Measurements from ENCODE around the gene RREB1. TPM values are rescaled to one million over a fixed set of nuclear protein-coding genes. Genes with fewer than 3 reads are reported as not detected.

Gene RREB1
- polyA plus RNA-seq, 1 donor from 2014 or later: not detected

- no peak overlapping the region for H3K4me2 ChIP-seq (ENCODE audit: low read length)
- H4K20me1 ChIP-seq (ENCODE audit: insufficient read depth): no peaks in the 10 kb centered on the region
- no peaks in the 10 kb centered on the region for H3K27me3 ChIP-seq (ENCODE audit: insufficient read depth, low read depth, low read length)
- no peak overlapping the region for H3K9ac ChIP-seq (ENCODE audit: low read length)
- no peaks in the 10 kb centered on the region for H3K79me2 ChIP-seq (replicated peaks; ENCODE audit: insufficient read depth, low read length)
- no peak overlapping the region for H3K4me3 ChIP-seq (ENCODE audit: low read length)
- no peaks in the 10 kb centered on the region for H3K36me3 ChIP-seq (ENCODE audit: insufficient read depth, low read length)
- no peaks in the 10 kb centered on the region for H3K9me3 ChIP-seq (ENCODE audit: low read length)
- H3K9me2 ChIP-seq (ENCODE audit: insufficient read depth, low read length): no peaks in the 10 kb centered on the region
- no peak for TF ChIP-seq POLR2AphosphoS5 (IDR thresholded peaks at IDR 0.05)
- no peak for TF ChIP-seq REST (IDR thresholded peaks at IDR 0.05; ENCODE audit: borderline replicate concordance)
- TF ChIP-seq TAF1 (IDR thresholded peaks at IDR 0.05; ENCODE audit: low read depth): no peak
- TF ChIP-seq EZH2 (IDR thresholded peaks at IDR 0.05; ENCODE audit: borderline replicate concordance, insufficient read depth, low read length, poor library complexity, severe bottlenecking): no peak
- TF ChIP-seq MXI1 (conservative IDR thresholded peaks at IDR 0.05; ENCODE audit: poor library complexity, severe bottlenecking): no peak
- no peak for TF ChIP-seq CTCF (IDR thresholded peaks at IDR 0.05; ENCODE audit: poor library complexity, severe bottlenecking)
- no peak for TF ChIP-seq SMC3 (conservative IDR thresholded peaks at IDR 0.05; ENCODE audit: poor library complexity)
- TF ChIP-seq RAD21 (conservative IDR thresholded peaks at IDR 0.05): no peak
- no peak for TF ChIP-seq EP300 (conservative IDR thresholded peaks at IDR 0.05; ENCODE audit: poor library complexity, severe bottlenecking)
- no peaks in the 10 kb centered on the region for H3F3A ChIP-seq (ENCODE audit: insufficient read depth, low read length, poor library complexity, severe bottlenecking)
- H2AFZ ChIP-seq (ENCODE audit: low read depth, low read length): no peak overlapping the region
- no peak overlapping the region for H3K27ac ChIP-seq (ENCODE audit: low read length)
These were observed 68.4 kb downstream of the RREB1 start for GRCh38 chr6:7176208-7176607.

- Histone ChIP-seq H3K9ac (ENCODE audit: low read length) (no peak overlapping the region), H4K20me1 (ENCODE audit: insufficient read depth) (no peaks in the 10 kb centered on the region), H3K27me3 (ENCODE audit: insufficient read depth, low read depth, low read length) (no peaks in the 10 kb centered on the region), H3K9me3 (ENCODE audit: low read length) (no peaks in the 10 kb centered on the region), H2AFZ (ENCODE audit: low read depth, low read length) (no peak overlapping the region), H3K36me3 (ENCODE audit: insufficient read depth, low read length) (no peaks in the 10 kb centered on the region), H3K9me2 (ENCODE audit: insufficient read depth, low read length) (no peaks in the 10 kb centered on the region), H3K27ac (ENCODE audit: low read length) (no peak overlapping the region), H3K4me2 (ENCODE audit: low read length) (no peak overlapping the region), H3F3A (ENCODE audit: insufficient read depth, low read length, poor library complexity, severe bottlenecking) (no peaks in the 10 kb centered on the region), H3K79me2 (replicated peaks; ENCODE audit: insufficient read depth, low read length) (no peaks in the 10 kb centered on the region), H3K4me3 (ENCODE audit: low read length) (no peak overlapping the region)
- TF ChIP-seq CTCF (IDR thresholded peaks at IDR 0.05; ENCODE audit: poor library complexity, severe bottlenecking) (no peak), POLR2AphosphoS5 (IDR thresholded peaks at IDR 0.05) (no peak), REST (IDR thresholded peaks at IDR 0.05; ENCODE audit: borderline replicate concordance) (no peak), RAD21 (conservative IDR thresholded peaks at IDR 0.05) (no peak), SMC3 (conservative IDR thresholded peaks at IDR 0.05; ENCODE audit: poor library complexity) (no peak), EP300 (conservative IDR thresholded peaks at IDR 0.05; ENCODE audit: poor library complexity, severe bottlenecking) (no peak), MXI1 (conservative IDR thresholded peaks at IDR 0.05; ENCODE audit: poor library complexity, severe bottlenecking) (no peak), TAF1 (IDR thresholded peaks at IDR 0.05; ENCODE audit: low read depth) (no peak), EZH2 (IDR thresholded peaks at IDR 0.05; ENCODE audit: borderline replicate concordance, insufficient read depth, low read length, poor library complexity, severe bottlenecking) (no peak)
These were observed 70.5 kb downstream of the RREB1 start for GRCh38 chr6:7178280-7178679.
